HG03280 (cell line): Measurements from ENCODE around the gene NR3C2.
"Not testable (repeated sequence)": the region's sequence is repeated elsewhere in the genome, so short reads cannot be mapped to it uniquely, and the experiment has no call there.

Source experiments
- ATAC-seq: cut with Tn5 transposase; IDR thresholded peaks from one replicate; pipeline ENCODE4 v1.9.1; 2021; ENCODE audit warnings: mild to moderate bottlenecking, moderate library complexity; ENCODE audit not compliant: unreplicated experiment

Gene NR3C2

DNA sequence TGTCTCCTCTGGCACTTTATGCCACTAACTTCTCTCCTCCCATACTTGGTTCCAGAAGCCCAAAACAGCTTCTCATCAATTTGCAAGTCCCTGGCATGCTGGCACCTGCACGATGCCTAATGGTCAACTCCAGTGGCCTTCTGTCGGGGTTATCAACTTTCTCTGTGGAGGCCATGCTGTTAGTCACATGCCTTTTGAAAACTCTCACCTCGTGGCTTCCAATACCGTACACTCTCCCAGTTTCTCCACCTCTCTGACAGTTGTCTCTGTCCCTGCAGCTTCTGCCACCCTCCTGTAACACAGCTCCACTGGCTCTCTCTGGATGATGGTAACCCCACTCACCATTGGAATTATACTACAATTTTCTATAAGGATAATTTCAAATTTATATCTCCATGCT lies 324.0 kb downstream of the NR3C2 start:
- ATAC-seq, result no peak

DNA sequence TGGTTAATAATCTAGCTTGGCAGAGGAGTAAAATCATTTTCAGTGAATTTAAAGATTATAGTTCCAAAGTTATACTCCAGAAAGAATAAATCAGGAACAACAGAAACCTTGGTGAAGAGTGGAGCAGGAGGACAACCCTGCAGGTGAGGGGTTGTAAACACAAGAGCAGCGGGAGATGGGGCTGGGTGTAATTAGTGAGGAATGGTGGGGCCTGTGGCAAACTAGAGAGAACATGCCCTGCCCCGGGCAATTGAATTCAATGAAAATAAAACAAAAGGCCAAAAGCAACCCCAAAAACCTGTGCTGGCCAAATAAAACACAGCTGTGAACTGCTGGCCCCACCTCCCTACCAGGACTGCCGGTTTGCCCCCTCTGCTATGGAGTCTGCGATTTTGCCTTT lies 325.2 kb downstream of the NR3C2 start:
- no peak for ATAC-seq

DNA sequence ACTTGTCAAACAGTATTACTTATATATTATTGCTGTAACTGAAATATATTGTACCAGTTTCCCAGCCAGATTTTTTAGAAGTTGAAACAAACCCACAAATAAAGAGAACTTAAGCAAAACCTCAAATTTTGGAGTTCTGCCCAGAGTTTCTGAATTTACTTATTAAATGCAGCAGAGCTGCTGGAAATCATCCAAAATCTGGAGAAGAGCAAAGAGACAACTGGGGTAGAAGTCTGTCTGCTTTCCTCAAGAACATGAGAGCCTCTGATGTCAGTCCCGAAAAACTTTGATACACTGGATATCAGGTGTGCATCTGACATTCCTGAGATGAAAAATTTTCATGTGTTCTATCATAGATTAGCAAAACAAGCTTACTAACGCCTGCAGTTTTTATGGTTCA lies 325.9 kb downstream of the NR3C2 start:
- no peak for ATAC-seq

DNA sequence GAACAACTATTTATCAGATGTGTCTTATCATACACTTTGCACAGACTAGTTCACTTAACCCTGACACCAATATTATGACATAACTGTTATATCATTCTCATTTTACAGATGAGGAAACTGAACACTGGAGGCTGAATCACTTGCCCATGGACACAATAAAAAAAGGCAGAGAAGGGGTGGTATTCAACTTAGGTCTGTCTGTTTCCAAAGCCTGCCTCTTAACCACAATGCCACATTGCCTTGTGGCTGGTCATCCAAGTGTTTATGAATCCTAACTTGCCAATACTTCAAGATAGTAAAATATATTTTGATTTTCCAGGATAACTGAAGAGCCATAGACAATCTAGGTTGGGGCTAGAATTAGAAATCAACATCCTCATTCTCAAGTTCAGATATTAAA lies 327.8 kb downstream of the NR3C2 start:
- no peak for ATAC-seq

DNA sequence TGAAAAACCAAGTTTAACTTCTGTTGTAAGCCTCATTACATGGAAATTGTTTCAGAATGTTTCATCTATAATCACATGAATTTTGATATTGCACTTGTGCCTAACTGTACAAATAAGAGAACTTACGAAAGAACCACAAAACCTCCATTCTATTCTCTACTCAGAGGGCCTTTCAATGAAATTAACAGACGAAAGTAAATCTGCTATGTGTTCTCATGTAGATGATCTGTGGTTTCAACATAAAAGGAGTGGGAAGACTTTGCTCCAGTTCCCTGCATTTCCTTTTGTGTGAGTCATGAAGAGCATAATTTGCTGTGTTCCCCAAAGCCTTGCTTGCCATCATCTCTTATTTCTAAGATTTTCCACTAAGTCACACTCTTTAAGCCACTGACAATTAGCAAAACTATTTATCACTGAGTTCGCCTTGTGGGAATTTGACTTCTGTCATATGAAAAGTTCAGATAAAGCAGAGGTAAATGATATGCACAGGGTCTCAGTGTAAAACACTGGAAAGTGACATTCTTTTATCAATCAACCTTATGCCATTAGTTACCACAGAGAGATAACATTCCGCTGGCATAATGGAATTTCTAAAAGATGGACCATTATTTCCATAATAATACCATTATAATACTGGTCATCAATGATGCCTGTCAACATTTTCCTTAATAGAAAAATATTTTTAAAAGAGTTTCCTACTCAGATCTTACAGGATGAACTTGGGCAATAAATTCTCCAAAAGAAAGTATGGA lies 329.8 kb downstream of the NR3C2 start:
- no peak for ATAC-seq

DNA sequence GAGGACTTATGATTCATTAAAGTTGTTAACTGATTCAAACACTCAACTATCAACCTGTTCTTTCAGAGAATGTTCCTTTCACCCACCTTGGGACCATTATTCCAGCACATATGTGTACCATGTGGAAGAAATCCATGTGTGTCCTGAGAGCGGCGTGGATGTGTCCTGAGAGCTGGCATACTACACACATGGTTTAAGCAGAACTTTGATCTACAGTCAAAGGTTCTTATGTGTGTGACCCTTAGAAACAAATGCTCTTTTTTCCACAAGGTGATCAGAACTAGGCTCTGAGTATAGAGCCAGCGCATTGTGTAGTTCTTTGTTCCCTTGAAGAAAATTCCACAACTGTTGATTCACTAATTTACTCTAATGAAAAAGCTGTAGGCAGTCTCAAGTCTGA lies 332.0 kb downstream of the NR3C2 start:
- ATAC-seq, result no peak

DNA sequence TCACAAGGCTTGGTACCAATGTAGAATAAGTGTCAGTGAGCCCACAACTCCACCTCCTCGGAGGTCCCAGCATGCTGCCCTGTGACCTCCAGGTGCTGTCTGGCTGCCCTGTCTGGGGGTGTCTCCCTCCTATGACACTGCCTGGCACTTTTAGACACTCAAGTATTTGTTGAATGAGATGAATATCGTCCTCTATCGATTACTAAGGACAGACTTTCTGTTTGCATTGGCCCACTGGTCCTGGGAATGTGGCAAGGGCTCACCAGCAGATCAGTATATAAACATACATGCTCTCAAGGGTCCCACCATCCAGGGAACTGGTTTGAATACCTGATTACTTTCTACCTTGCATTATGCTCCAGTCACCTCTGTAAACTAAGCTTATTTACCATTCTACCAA lies 333.0 kb downstream of the NR3C2 start:
- ATAC-seq, result no peak

DNA sequence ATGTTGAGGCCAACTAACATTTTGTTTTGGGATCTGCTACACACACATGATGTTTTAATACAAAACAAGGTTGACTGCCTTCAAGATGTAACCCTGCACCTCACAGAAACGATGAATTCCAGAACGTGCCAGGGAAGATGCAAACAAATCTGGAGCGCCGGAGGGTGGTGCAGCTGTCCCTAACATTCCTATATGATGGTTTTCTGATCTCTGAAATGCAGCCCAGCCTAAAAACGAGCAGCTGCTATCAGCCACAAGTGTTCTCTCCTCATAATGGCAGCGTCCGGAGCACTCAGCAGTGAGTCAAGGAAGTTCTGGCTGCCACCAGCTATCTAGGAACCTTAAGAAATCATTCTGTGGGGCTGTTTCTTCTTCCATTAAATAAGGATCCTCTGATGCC lies 333.4 kb downstream of the NR3C2 start:
- ATAC-seq, result no peak

DNA sequence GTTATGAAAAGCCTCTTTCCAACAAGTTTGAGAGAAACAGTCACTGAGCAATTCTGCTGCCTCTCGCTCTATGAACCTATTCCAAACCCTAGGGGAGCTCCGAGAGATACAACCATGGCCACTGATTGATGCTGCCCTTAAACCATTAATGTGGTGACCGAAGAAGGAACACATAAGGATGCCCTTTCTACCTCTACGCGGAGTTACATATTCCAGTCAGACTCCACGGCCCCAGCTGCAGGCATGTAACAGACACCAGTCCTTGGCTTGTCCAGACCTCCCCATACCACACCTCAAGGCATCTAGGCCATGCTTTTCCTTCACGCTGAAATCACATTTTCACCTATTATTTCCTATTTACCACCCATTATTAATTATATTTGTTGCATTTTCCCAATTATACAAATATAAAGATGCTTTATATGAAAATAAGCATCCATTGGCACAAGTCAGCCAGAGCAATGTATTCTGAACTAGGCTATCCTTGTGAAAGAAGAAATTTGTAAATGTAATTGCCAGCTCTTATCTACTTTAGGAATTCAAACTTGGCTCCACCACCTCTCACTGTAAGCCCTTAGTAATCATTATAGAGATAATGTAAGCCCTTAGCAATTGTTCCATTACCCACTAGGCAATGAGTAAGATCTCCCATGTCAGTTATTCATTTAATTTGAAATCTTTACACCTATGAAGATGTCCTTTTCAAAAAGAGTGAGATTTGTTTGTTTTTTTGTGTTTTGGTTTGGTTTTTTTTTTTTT lies 338.4 kb downstream of the NR3C2 start:
- no peak for ATAC-seq

DNA sequence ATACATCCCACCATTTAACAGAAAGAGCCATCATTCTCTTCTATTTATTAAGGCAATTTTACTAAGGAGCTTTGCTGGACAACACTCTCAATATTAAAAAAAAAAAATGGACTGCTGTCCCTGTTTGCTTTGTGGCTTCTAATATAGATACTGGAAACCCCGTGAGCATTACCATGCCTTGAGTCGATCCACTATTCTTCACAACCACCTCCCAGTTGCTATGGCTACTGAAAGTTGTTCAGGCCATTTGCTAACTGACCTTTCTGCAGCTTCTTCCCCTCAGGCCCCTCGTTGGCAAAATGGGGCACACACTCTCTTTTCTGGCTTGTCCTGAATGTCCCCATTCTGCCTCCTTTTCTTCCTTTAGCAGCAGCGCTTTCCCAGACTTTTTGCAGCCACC lies 340.4 kb downstream of the NR3C2 start:
- ATAC-seq, result no peak

DNA sequence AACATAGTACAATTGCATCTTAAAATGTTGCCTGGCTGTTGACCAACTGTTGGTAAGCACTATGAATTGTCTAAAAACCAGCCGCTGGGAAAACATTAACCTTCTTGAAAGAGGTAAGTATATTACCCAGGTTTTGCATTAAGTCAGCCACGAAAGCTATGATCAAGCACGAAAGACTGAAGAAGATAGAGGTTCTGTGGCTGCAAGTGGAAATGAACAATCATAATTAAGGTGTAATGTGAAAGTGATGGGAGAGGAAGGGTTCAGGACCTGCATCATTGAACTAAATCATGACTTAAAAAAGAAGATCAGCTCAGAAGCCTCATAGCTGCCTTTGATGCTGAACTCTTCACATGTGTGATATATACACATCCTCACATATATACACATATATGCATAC lies 341.0 kb downstream of the NR3C2 start:
- ATAC-seq, result no peak

DNA sequence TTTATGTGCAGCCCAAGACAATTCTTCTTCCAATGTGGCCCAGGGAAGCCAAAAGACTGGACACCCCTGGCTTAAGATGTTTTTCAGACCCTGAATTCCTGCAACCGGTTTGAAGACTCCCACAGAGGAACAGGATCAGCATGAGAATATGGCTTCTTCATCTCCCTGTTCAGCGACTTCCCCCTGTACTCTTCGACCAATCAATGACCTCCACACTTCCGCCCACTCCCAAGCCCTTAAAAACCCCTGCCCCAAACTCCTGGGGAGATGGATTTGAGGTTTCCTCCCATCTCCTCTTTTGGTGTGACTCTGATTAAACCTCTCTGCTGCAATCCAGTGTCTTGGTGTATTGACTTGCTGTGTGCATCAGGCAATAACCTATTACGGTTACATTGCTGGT lies 344.4 kb downstream of the NR3C2 start:
- no peak for ATAC-seq

DNA sequence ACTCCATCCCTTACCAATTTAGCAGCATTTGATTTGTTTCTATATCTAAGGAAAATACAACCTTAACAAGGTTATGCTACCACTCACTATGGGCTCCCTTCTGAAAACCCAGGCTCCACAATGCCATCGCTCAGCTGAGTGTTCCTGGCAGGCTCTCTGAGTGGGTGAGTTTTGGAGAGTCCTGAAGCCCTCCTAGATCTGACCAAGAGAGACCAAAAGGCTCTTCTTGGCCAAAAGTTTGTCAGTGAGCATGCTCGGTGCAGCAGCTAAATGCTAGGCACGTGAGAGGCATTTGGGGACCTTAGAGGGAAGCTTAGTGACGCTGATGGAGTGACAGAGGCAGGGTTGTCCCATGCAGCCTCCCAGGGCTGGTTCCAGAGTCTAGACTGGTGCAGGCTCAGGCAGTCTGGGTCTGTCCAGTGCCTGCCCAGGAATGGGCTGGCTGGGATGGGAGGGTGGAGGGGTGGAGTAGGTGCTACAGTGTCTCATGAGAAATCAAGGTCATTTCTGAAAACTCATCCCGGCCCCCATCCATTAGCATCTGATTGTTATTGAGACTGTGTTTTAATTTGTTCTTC lies 346.8 kb downstream of the NR3C2 start:
- ATAC-seq, result no peak

DNA sequence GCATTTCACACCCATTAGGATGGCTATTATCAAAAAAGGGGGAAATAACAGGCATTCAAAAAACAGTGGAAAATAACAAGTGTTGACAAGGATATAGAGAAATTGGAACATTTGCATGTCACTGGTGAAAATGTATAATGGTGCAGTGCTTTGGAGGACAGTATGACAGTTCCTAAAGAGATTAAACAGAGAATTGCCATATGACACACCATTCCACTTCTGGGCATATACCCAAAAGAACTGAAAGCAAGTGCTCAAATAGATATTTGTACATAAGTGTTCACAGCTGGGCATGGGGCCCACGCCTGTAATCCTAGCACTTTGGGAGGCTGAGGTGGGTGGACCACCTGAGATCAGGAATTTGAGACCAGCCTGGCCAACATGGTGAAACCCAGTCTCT lies 348.1 kb downstream of the NR3C2 start:
- no peak for ATAC-seq

DNA sequence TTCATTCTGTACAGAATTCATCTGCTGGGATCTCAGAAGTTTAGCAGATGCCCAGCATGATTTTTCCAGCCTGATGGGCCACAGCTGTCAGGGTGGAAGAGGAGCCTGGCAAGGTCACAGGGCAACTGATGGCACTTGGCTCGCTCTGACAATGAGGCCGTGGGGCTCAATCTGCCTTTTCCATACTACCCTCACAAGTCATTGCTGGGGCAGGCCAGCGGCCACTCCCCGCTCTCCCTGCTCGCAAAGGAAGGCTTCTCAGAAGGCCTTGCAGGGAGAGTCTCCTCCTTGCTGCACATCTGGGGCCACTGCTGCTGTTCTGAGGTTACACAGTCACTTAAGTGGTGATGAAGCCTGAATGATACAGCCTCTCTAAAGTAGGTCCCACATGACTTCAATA lies 349.1 kb downstream of the NR3C2 start:
- ATAC-seq, result no peak

DNA sequence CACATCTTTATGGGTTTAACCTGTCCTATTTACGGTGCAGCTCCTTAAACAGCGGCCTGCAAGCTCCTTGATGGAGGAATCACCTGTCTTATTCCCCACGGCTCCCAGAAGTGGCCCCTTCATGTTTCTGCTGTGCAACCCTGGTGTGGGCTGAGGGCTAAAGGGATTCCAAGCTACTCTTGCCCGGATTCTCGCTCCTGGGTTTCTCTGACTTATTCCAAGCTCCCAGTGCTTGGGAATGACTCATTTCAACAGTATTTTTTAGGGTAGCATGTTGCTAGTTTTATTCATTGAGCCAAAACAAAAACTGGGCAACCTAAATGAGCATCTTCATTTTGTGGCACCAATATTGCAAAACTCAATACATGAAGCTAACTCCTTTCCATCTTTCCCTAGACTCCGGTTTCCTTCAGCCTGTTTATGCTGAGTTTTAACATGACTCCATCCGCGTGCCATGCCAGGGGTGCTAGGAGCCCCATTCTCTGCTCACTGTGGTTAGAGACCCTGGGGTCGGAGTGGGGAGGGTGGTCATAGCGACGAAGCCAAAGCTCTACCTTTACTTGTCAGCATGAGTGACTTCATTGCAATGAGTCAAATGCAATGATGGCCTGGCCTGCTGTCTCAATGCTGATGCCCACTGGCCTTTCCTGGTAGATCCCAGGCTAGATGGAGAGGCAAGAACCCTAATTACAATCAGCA lies 349.7 kb downstream of the NR3C2 start:
- ATAC-seq, result no peak

DNA sequence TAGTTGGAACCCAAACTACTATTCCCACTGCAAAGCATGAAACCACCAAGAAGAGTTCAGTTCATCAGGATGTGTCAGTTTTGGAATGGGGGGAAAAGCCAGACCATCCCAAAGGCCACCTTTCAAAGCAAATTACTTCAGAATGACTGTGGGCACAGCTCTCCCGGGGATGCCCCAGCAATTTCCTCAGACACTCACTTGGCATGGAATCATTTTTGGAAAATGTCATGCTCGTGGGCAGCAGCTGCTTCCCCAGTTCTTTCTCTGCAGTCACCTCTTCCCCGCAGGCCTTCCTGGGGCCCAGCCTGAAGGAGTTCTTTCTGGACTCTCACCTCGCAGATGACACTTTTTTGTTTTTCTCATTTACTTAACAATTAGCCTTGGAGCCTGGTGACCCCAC lies 350.3 kb downstream of the NR3C2 start:
- no peak for ATAC-seq

DNA sequence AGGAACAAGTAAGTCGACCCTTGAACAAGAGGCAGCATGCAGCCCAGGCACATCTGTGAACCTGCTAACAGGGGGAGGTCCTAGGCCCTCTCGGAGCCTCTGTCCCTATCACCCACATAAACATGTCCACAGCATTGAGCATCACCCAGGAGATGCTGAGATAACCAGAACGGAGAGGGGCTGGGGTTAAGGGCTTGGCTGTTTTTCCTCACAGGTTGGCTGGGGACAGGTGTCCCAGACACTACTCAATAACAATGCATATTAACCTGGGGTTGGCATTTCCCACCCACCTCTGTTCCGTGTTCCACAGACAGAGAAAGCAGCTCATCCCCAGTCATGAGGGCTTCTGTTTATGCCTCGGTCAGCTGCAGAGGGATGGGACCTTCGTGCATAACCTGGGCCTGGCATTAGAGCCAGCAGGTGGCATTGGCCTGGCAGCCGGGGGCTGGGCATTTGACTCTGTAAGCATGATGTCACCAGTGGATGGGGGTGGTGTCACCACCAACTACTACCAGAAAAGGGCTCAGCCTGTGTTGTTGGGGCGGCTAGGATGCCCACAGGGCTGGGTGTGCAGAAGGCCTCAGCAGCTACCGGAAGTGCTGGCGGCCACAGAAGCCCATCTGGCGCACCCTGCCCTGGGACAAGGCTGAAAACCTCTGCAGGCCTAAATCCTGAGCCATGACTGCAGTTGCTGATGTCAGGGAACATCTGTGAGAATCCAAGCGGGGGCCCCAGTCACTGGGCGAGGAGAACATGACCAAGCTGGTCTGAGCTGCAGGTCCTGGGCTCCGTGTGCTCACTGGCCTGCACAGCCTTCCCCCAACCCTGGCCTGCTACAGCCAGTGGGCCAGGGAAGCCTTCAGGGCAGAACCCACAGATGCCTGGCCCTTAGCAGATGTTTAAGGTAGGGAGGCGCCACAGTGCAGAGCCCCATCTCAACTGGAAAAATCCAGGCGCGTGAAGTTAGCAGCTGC lies 351.4 kb downstream of the NR3C2 start:
- ATAC-seq, result no peak

DNA sequence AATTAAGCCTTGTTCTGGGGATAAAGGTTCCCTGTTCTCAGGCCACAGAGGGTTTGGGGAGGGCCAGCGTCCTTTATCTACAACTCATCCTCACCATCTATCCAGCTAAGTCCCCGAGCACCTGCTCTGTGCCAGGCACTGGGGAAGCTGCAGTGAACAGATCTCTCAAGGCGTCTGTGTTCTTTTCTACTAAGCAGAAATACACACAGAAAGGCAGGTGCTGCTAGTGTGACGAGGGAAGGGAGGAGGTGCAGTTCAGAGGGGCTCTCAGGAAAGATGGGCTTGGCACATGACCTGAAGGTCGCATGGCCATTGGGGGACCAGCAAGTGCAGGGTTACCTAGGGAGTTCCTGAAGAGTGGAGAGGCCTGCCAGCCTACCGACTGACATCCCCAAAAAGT lies 352.2 kb downstream of the NR3C2 start:
- no peak for ATAC-seq

DNA sequence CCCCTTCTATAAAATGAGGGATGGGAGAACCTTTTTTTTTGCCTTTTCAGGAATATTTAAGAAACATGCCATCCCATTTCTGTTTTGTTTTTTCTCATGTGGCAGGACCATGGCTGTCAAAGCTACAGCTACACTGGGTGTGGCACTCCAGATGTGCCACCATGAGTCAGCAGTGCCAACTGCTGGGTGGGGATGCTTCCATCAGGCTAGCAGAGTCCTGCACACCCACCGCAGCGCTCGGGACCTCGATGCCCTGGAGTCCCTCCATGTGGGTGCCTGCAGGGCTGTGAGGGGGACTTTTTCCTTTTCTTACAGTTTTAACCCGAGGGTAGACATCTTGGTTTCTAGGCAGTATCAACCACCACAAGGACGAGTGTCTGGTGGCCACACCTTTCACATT lies 352.6 kb downstream of the NR3C2 start:
- ATAC-seq, result no peak

DNA sequence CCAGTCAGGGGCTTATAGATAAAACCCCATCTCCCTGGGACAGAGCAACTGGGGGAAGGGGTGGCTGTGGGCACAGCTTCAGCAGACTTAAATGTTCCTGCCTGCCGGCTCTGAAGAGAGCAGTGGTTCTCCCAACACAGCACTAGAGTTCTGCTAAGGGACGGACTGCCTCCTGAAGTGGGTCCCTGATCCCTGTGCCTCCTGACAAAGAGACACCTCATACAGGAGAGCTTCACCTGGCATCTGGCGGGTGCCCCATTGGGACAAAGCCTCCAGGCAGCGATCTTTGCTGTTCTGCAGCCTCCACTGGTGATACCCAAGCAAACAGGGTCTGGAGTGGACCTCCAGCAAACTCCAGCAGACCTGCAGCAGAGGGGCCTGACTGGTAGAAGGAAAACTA lies 359.1 kb downstream of the NR3C2 start:
- ATAC-seq, result not testable (repeated sequence)
